HG02678 (cell line): Measurements from ENCODE around the gene FHIT.

Source experiments
- ATAC-seq: cut with Tn5 transposase; IDR thresholded peaks from one replicate; pipeline ENCODE4 v1.9.1; 2021; ENCODE audit warnings: mild to moderate bottlenecking, moderate library complexity; ENCODE audit not compliant: unreplicated experiment

Gene FHIT

GRCh38 chr3:60388731-60389130, 862.5 kb downstream of the FHIT start:
- ATAC-seq, result no peak

GRCh38 chr3:60386306-60386705, 864.9 kb downstream of the FHIT start:
- no peak for ATAC-seq

GRCh38 chr3:60384341-60384740, 866.9 kb downstream of the FHIT start:
- no peak for ATAC-seq

GRCh38 chr3:60383345-60383744, 867.9 kb downstream of the FHIT start:
- no peak for ATAC-seq

GRCh38 chr3:60366486-60366885, 884.8 kb downstream of the FHIT start:
- ATAC-seq, result no peak

GRCh38 chr3:60365360-60365759, 885.9 kb downstream of the FHIT start:
- no peak for ATAC-seq

- ATAC-seq, result no peak
These were observed 886.8 kb downstream of the FHIT start for GRCh38 chr3:60364475-60364874.

- no peak for ATAC-seq
These were observed 887.4 kb downstream of the FHIT start for GRCh38 chr3:60363817-60364216.

GRCh38 chr3:60355825-60356224, 895.4 kb downstream of the FHIT start:
- ATAC-seq, result no peak

GRCh38 chr3:60351481-60351880, 899.8 kb downstream of the FHIT start:
- no peak for ATAC-seq

GRCh38 chr3:60344340-60344739, 906.9 kb downstream of the FHIT start:
- ATAC-seq, result no peak

GRCh38 chr3:60343831-60344230, 907.4 kb downstream of the FHIT start:
- no peak for ATAC-seq

- no peak for ATAC-seq
These were observed 911.9 kb downstream of the FHIT start for GRCh38 chr3:60339304-60339703.

- ATAC-seq, result no peak
These were observed 913.8 kb downstream of the FHIT start for GRCh38 chr3:60337421-60337820.

- no peak for ATAC-seq
These were observed 915.2 kb downstream of the FHIT start for GRCh38 chr3:60336061-60336460.

GRCh38 chr3:60333710-60334109, 917.5 kb downstream of the FHIT start:
- no peak for ATAC-seq

- ATAC-seq, result no peak
These were observed 921.1 kb downstream of the FHIT start for GRCh38 chr3:60330107-60330506.

GRCh38 chr3:60325610-60326170, 925.6 kb downstream of the FHIT start:
- ATAC-seq, result no peak

- no peak for ATAC-seq
These were observed 927.6 kb downstream of the FHIT start for GRCh38 chr3:60323651-60324050.

- no peak for ATAC-seq
These were observed 928.1 kb downstream of the FHIT start for GRCh38 chr3:60323180-60323579.

GRCh38 chr3:60322298-60322856, 928.9 kb downstream of the FHIT start:
- no peak for ATAC-seq

- no peak for ATAC-seq
These were observed 931.9 kb downstream of the FHIT start for GRCh38 chr3:60319179-60319858.
